Sigmoid colon (tissue), 7 donors: ENCODE measurements around the gene SMIM1. TPM values are rescaled to one million over a fixed set of nuclear protein-coding genes. Genes with fewer than 3 reads are reported as not detected.

Experiments
- DNase-seq: peaks from one replicate; pipeline ENCODE4 v3.0.0-alpha.2; 2019
- H3K27ac ChIP-seq, 4 donors: fragments of 200-600 bp; sonication (generic); one replicate each; pipeline ENCODE4 v1.5.1; 2016 to 2019; ENCODE audit warnings: mild to moderate bottlenecking in 1 of 4
- H3K27me3 ChIP-seq, 3 donors: fragments of 200-600 bp; sonication (generic); one replicate each; pipeline ENCODE4 v1.5.1; 2019; ENCODE audit warnings: mild to moderate bottlenecking in 1 of 3
- H3K36me3 ChIP-seq, 4 donors: fragments of 200-600 bp; sonication (generic); one replicate each; pipeline ENCODE4 v1.5.1; 2016 to 2019
- H3K4me1 ChIP-seq, 4 donors: fragments of 200-600 bp; sonication (generic); one replicate each; pipeline ENCODE4 v1.5.1; 2017 to 2019
- H3K4me3 ChIP-seq, 4 donors: fragments of 200-600 bp; sonication (generic); one replicate each; pipeline ENCODE4 v1.5.1; 2017 to 2019; ENCODE audit warnings: mild to moderate bottlenecking in 2 of 4, moderate library complexity in 1 of 4
- H3K9me3 ChIP-seq, 4 donors: fragments of 200-600 bp in 3 of 4; sonication (generic) in 3 of 4; one replicate each; pipeline versions ENCODE4 v1.5.1 to v1.6.1; 2013 to 2019
- CTCF ChIP-seq, 4 experiments: fragments of 450-650 bp in 3 of 4; fragments of 200-600 bp in 1 of 4; IDR thresholded peaks; one replicate each; pipeline ENCODE4 v1.5.1; 2016 to 2019; ENCODE audit warnings: antibody characterized with exemption in 4 of 4, mild to moderate bottlenecking in 3 of 4, moderate library complexity in 2 of 4
- EP300 ChIP-seq, 4 donors: sonication (generic); formaldehyde crosslinking; IDR thresholded peaks; one replicate each; pipeline ENCODE4 v1.6.1; 2017; ENCODE audit warnings: antibody characterized with exemption in 4 of 4
- POLR2A ChIP-seq, 2 donors: fragments of 450-650 bp; IDR thresholded peaks; one replicate each; pipeline ENCODE4 v1.6.1; 2016; ENCODE audit warnings: antibody characterized with exemption in 2 of 2, mild to moderate bottlenecking in 2 of 2, moderate library complexity in 2 of 2
- POLR2AphosphoS5 ChIP-seq, 4 donors: sonication (generic); formaldehyde crosslinking; IDR thresholded peaks; one replicate each; pipeline ENCODE4 v1.6.1; 2017; ENCODE audit warnings: antibody characterized with exemption in 4 of 4
- WGBS, 2 donors: extraction: QIAGEN DNeasy Blood & Tissue Kit; methylation state at CpG; one replicate each; pipeline ENCODE4 v1.1.7; 2013; 5-methylcytosine and 5-hydroxymethylcytosine counted together
- intact Hi-C: fragments of 100-400 bp; cut with DNase I; formaldehyde crosslinking; loops from one replicate; pipeline ENCODE4 v1.15.1; 2023
- polyA plus RNA-seq, 3 donors: library from polyadenylated mRNA; stranded (reverse); fragments of 200-250 nt; gene quantifications; one replicate each; pipeline ENCODE4 v1.2.3, GENCODE V29; 2013
- total RNA-seq, 4 donors: library from RNA; depleted of rRNA; stranded (reverse); fragments of >200 nt; gene quantifications; one replicate each; pipeline ENCODE4 v1.1.0, GENCODE V29; 2016
- donor health status: healthy with polysubstance abuse.
- donor health status: Bipolar disorder and iron deficiency.
- donor health status: healthy.

Gene SMIM1
- total and polyA plus RNA-seq, 7 donors = 2.7 to 10.8 (median 6.8) TPM; not detected in 1

GRCh38 chr1:3763351-3764125, 9.0 kb upstream of the SMIM1 start:
- Histone ChIP-seq H3K4me1 (no peaks in the 10 kb centered on the region), H3K36me3 (no peaks in the 10 kb centered on the region), H3K9me3 (no peaks in the 10 kb centered on the region), H3K4me3 (no peak overlapping the region), H3K27ac (no peak overlapping the region), H3K27me3 (peaks cover 0 to 35% (median 8%) of the 10 kb centered on the region in 3 donors)
- 82 to 85% methylated on average over 31 of the region's 31 CpGs for WGBS, 2 donors
- intact Hi-C loops = no loop called here
- no peak for DNase-seq
- TF ChIP-seq CTCF (IDR thresholded peaks at IDR 0.05) (no peak), POLR2A (IDR thresholded peaks at IDR 0.05) (no peak), POLR2AphosphoS5 (IDR thresholded peaks at IDR 0.05) (no peak), EP300 (IDR thresholded peaks at IDR 0.05) (no peak)

GRCh38 chr1:3767328-3767925, 5.1 kb upstream of the SMIM1 start:
- Histone ChIP-seq H3K9me3 (no peaks in the 10 kb centered on the region), H3K4me1 (peaks cover 0 to 15% (median 13%) of the 10 kb centered on the region in 4 donors), H3K4me3 (no peak overlapping the region), H3K27ac (no peak overlapping the region), H3K27me3 (peaks cover 0 to 13% (median 6%) of the 10 kb centered on the region in 3 donors), H3K36me3 (no peaks in the 10 kb centered on the region)
- intact Hi-C loops = no loop called here
- no peak for DNase-seq
- WGBS, 2 donors = 88 to 92% methylated on average over 17 of the region's 17 CpGs
- TF ChIP-seq EP300 (IDR thresholded peaks at IDR 0.05) (no peak), POLR2AphosphoS5 (IDR thresholded peaks at IDR 0.05) (no peak), CTCF (IDR thresholded peaks at IDR 0.05) (no peak), POLR2A (IDR thresholded peaks at IDR 0.05) (no peak)

GRCh38 chr1:3768811-3769390, 3.6 kb upstream of the SMIM1 start:
- no peak overlapping the region for H3K4me3 ChIP-seq
- TF ChIP-seq CTCF (IDR thresholded peaks at IDR 0.05) = no peak
- TF ChIP-seq EP300 (IDR thresholded peaks at IDR 0.05) = no peak
- TF ChIP-seq POLR2AphosphoS5 (IDR thresholded peaks at IDR 0.05) = no peak
- TF ChIP-seq POLR2A (IDR thresholded peaks at IDR 0.05) = no peak
- intact Hi-C loops = no loop called here
- DNase-seq = no peak
- H3K9me3 ChIP-seq = no peaks in the 10 kb centered on the region
- 83 to 89% methylated on average over 22 of the region's 22 CpGs for WGBS, 2 donors
- no peak overlapping the region for H3K27ac ChIP-seq
- peaks cover 0 to 25% (median 22%) of the 10 kb centered on the region in 4 donors for H3K4me1 ChIP-seq
- no peaks in the 10 kb centered on the region for H3K36me3 ChIP-seq
- H3K27me3 ChIP-seq = no peaks in the 10 kb centered on the region

- WGBS, 2 donors = 88 to 89% methylated on average over 16 of the region's 16 CpGs
- Histone ChIP-seq H3K36me3 (no peaks in the 10 kb centered on the region), H3K9me3 (no peaks in the 10 kb centered on the region), H3K4me3 (no peak overlapping the region), H3K4me1 (peaks cover 0 to 27% (median 24%) of the 10 kb centered on the region in 4 donors), H3K27ac (no peak overlapping the region), H3K27me3 (no peaks in the 10 kb centered on the region)
- intact Hi-C loops = no loop called here
- no peak for DNase-seq
- TF ChIP-seq EP300 (IDR thresholded peaks at IDR 0.05) (no peak), CTCF (IDR thresholded peaks at IDR 0.05) (no peak), POLR2AphosphoS5 (IDR thresholded peaks at IDR 0.05) (no peak), POLR2A (IDR thresholded peaks at IDR 0.05) (no peak)
Measured at GRCh38 chr1:3770047-3770765, 2.3 kb upstream of the SMIM1 start.
